ENCODE results near the gene MVB12B.
"Not testable (repeated sequence)": the region's sequence is repeated elsewhere in the genome, so short reads cannot be mapped to it uniquely, and the experiment has no call there.

MVB12B gene

DNA sequence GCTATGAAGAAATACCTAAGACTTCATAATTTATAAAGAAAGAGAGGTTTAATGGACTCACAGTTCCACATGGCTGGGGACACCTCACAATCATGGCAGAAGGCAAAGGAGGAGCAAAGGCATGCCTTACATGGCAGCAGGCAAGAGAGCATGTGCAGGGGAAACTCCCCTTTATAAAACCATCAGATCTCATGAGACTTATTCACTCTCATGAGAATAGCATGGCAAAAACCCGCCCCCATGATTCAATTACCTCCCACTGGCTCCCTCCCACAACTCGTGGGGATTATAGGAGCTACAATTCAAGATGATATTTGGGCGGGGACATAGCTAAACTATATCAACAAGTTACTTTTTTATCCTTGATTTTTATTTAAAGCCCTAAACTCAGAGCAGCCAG lies 150.8 kb downstream of the MVB12B start:
- not testable (repeated sequence) for DNase-seq

DNA sequence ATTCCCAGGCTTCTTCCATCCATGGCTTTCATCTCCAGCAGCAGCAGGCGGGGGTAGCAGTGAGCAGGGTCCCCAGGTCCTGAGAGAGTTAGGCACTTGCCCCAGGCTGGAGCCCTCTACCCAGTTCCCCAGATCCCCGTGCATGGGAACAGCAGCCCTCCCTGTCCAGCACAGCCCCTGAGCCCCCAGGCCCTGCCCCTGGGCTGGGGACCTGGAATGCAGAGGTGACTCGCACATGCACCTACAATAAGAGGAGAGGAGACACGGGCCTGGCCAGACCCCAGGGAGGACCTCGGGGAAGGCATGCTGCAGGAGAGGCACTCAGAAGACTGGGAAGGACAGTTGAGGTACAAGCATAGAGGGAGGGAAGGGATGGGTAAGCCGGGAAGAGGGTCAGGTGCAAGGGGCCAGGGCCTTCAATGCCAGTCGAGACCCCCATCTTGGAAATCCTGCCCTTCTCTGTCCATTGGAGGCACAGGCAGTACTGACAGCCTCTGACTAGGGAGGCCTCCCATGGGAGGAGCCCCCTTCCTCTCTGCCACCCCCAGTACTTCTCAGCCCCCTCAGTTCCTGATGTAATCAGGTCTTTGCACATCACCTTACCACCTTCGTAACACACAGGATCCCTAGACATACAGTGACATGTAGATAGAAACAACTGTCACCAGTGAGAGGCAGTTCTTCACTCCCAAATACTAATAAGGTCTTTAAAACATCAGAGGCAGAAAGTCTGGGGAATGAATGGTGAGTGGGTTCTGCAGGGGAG lies 151.8 kb downstream of the MVB12B start:
- no peak for DNase-seq

DNA sequence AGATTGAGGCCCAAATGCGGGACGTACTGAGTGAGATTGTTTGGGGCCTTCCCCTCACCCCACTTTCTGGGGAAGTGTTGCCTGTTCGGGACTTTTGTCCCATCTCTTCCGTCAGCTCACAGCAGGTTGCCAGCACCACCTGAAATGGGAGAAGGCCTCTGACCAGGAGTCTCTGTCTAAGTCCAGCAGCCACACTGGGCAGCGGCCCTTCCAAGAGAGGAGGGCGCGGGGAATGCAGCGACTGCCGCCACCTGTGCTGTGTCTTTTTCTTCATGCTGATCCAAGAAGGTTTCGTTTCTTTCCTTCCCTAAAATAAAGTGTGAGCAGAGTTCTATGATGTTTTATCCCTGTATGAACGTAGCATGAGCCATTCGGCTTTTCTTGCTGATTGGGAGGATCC lies 152.9 kb downstream of the MVB12B start:
- no peak for DNase-seq

DNA sequence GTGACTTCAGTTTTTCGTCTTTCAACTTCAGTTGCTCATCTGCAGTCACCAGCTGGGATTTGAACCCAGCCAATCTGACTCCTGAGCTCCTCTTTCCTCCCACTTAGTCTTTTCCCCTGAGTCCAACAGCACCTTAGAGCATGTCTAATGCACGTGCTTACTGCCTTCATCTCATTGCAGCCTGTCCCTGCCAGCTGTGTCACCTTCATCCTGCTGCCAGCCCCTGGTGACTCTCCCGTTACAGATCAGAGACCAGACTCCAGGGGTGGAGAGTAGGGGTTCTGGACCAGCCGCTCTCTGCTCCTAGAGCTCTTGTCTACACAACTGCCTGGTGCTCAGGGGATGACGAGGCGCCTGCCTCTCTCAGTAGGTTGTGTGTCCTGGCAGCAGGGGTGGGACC lies 154.2 kb downstream of the MVB12B start:
- DNase-seq: no peak

DNA sequence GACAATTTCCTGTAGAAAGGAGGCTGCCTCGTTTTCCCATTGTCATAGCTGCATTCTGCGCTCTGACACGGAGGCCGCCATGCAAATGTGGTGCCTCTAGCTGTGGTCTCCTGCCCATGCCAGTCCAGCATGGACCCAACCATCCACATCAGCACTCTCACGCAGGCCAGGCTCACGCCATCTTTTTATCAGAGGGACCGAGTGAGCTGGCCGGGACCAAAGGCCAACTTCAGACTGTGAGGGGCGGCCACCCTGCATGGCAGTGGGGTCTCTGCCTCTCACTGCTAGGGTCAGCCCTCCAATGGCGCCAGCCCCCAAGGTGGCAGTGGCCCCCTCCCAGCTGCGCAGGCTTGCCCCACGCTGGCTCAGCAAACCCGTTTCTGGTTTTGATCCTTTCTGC lies 155.2 kb downstream of the MVB12B start:
- DNase-seq: no peak

DNA sequence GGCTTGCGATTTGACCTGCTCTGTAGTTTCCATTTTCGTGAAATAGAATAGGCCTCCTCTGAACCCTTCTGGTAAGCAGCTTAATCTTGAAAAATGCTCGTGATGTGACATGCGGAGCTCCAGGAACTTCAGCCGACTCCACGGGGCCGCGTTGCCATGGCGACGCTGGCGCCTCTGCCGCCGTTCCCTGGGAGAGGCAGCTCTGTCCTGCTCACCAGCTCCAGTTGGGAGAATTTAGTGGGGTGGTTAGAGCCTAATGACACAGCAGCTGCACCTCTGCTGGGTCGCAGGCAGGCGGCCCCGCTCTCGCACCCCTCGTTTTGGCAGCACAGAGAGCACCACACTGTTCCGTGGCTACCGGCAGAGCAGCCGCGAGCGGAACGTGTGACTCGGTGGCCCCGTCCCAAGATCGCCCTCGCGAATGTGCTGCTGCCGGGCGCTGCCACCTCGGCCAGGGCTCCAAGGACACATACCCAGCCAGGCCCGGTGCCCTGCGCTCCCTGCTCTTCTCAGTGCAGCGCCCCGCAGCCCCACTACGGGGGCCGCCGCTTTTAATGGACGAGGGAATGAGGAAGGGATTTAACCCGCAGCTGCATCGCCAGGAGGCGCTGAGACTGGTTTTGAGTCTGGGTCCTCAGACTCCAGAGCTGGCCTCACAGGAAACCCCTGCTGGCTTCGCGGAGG lies 155.9 kb downstream of the MVB12B start:
- no peak for DNase-seq

DNA sequence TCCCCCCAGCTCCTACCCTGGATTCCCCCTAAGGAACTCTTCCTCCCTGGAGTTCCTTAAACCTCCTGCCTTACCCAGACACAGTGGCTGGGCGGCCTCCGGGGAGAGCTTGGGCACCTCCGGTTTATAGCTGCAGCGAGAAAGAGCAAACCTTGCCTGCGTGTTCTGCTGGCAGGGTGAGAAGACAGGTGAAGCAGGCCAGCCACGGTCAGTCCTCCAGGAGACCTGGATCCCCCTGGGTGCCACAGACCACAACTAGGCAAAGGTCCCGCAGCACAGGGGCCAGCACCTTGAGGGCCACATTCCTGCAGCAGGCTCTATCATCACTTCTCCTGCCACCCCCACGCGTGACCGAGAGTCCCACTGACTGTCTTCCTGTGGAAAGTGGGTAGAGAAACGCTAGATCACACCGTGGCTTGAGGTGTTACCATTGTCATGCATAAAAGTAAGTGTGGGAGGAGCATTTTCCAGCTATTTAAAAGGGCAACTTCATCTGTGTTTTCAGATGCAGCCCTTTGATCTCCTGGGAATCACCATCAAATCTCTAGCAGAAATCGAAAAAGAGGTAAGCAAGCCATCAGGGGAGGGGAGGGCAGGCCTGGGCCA lies 156.9 kb downstream of the MVB12B start:
- DNase-seq: no peak

DNA sequence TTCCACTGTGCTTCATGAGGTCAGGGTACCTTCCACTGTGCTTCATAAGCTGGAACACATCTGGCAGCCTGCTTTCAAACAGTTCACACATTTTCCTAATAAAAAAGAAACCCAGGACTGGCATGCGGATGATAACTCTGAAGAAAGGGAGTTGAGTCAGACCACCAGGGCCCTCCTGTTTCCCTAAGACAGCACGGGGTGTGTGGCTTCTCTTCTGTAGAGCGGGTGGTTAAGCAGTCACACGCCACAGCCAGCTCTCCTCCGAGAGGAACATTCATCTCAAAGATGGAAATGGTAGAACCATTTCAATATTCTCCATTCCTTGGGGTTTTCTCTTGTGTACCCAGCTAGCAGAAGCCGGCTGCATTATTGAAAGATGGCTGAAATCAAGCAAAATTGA lies 159.0 kb downstream of the MVB12B start:
- no peak for DNase-seq

DNA sequence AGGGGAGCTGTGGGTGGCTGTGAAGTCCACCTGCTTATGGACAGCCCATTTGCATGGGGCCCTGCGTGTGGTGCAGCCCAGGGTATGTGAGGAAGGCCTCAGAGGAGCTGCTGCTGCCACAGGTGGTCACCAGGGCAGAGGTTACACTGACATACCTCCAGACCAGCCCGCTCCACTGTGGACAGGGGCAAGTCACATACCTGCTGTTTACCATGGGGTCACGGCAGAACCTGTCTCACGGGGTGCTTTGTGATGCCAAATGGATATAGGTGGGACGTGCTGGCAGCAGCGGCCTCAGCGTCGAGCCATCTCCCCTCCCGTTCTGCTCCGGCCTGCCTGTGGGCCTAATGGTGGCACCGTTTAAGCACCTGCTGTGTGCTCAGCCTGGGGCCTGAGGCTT lies 159.6 kb downstream of the MVB12B start:
- no peak for DNase-seq

DNA sequence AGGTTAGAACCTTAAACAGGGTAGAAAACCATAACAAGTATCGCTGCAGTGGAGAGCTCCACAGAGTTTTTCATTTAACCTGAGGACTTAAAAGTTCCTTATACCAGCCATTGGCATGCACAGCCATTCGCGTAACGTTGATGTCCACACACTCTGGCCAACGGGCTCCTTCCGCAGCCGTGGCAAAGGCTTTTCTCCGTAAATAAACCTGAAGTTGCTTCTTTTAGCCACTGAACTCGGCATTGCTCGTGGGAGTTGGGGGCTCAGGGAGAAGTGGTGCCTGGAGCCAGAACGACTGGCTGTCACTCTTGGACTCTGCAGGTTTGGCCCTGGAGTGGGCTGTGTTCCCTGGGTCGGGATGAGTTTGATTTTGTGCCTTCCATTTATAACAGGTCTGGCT lies 161.2 kb downstream of the MVB12B start:
- no peak for DNase-seq

DNA sequence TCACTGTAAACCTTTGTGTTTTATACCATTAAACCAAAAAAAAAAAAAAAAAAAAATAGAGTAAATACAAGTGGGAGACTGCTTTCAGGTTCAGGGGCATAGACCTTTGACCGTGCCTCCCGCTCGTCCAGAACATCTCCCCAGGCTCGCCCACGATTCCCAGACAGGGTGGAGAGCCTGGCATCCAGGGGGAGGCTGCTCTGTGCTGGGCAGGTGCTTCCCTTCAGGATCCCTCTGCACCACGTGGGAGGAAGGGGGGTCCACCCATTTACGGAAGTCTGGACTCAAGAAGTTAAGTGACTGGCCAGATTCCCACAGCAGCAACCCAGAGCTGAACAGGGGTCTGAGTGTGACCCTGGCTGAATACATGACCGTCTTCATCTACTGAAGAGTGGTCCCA lies 161.7 kb downstream of the MVB12B start:
- DNase-seq: no peak

DNA sequence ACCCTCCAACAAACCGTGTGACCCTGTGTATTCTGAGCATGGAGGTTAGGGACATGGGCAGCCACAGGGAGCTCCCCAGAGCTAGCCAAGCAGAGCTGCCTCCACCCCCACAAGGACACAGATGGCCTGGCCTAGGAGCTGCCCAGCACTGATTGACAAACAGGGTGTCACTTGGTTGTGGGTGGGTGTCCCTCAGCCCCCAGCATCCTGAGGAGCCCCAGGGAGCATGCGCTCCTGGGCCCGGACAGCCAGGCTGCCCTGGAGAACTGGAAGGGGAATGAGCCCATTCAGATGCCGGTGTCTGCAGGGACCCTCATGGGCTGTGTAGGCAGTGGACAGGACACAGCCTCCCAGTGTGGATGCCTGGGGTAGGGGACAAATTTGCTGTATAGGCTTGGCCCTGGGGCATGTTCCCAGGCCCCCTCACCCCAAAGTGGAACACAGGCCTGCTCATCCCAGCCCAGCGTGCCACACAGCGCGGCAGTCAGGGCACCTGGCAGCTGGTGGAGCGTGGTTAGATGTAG lies 162.3 kb downstream of the MVB12B start:
- no peak for DNase-seq

DNA sequence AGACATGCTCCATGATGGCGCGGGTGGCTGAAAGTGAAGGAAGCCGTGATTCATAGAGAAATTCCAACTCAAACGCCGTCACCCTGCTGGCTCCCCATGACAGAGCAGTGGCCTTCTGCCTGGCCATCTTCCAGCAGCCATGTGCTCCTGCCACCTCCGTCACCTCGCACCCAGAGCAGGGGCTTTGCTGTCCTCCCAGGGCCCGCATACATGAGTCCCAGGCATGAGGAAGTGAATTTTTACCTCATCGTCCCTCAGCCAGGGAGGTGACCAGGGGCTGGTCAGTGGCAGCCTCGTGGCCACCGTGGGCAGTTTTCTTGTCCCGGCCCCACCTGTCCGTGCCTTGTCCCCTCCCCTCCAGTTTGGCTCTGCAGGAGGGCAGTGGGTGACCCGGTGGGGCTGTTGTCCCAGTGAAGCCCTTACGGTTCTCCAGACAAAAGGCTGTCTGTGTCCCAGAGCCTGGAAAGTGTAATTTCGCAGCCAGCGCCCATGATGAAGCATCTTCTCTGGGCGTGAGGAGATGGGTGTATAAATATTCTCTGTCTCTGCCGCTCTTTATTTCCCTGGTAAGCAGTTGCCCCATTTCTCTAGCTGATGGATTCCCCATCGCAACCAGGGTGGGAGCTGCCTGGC lies 163.1 kb downstream of the MVB12B start:
- DNase-seq: no peak

DNA sequence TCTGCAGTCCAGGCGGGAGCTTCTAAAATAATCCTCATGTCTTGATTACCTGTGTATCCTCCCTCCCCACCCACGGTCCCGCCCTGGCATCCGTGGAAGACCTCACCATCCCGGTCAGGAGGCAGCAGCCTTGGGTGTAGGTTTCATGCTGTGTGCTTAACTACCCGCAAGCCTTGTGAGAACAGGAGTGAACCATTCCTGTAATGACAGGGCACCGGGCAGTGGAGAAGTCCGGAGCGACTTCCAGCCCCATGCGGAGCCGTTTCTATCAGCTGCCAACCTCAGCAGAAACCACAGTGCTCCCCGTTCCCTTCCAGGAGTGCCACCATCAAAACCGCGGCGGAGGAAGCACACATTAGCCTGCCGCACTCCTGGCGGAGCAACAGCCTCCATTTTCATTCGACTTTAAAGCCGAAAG lies 163.6 kb downstream of the MVB12B start:
- no peak for DNase-seq

DNA sequence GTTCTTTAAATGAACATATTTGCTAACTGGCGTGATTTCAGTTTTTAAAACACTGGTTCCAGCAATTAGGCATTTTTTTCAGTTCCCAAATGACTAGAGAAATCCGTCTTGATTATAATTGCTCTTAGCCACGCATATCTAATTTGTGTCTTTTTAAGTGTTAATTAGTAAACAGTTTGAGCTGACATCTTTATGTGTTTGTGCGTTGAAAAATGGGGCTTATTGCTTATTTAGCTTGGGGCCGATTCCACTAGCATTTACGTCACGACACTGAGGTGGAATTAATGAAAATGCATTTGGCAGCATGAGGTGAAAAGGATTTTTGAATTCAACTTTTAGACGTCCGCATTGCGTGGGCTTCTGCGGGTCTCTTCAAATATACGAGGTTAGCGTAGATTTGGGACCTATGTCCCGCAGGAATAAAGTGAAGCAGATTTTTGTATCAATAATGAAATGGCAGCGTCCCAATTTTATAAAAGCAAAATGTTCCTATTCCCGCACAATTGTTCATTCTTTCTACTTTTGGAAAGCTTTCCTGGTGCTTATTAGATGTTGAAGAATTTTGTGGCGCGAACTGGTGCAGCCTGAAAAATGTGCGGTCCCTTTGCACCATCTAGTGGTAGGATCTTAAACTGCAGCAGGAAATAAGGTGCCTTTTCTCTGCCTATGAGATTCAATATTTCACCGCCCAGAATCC lies 164.4 kb downstream of the MVB12B start:
- peak; percentile 23 for DNase-seq

DNA sequence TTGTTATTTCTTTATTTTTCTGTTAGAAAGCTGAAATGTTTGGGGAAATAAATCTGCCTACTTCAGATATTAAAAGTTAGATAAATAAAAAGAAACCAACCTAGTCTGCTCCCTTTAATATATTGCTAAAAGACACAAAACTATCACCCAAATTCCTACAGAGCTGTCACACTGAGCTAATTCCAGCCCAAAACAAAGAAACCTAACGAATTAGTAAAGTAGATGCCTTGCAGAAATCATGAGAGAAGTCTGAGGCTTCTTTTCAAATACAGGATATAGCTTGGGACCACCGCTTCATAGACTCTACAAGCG lies 164.9 kb downstream of the MVB12B start:
- DNase-seq: no peak

DNA sequence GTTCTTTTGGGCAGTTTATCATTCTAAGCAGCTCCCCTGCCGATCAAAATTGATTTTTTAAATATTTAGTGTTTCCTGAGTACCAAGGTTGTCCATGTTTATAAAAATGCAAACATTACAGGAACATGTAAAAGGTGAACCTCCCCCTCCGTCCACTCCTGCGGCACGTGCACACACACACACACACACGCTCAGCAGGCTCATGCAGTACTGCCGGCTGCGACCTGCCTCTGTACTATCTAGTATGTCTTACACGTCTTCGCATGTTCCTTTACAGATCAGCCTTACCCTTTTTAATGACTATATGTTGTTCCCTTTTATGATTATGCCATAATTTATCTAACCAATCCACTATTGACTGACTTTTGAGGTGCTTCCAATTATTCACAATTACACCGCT lies 165.3 kb downstream of the MVB12B start:
- no peak for DNase-seq

DNA sequence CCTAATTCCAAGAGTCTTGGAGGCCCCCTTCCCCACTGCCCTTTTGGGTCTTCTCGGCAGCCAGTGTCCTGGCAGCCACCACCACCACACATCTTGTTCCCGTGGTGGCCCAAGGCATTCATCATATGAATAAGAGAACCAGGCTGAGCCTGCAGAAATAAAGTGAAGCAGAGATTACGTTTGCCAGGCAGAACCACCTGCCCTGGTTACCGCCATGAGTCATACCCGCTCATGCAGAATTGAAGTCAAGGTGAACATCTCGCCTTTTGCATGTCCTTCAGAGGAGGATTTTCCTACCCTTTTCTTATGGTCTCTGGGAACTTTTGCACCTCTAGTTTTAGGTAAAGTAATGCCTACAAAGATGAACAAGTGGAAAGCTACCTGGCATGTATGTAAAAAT lies 167.6 kb downstream of the MVB12B start:
- no peak for DNase-seq

DNA sequence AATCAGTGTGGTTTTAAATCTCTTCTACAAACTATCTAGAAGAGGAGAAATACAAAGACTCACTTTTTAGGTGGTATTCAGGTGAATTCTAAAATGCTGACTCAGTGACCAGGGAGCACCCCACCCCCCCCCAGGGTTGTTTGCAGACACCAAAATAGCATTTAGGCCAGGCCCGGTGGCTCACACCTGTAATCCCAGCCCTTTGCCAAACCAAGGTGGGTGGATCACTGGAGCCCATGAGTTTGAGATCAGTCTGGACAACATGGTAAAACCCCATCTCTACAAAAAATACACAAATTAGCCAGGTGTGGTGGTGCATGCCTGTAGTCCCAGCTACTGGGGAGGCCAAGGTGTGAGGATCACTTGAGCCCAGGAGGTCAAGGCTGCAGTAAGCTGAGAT lies 168.1 kb downstream of the MVB12B start:
- no peak for DNase-seq

DNA sequence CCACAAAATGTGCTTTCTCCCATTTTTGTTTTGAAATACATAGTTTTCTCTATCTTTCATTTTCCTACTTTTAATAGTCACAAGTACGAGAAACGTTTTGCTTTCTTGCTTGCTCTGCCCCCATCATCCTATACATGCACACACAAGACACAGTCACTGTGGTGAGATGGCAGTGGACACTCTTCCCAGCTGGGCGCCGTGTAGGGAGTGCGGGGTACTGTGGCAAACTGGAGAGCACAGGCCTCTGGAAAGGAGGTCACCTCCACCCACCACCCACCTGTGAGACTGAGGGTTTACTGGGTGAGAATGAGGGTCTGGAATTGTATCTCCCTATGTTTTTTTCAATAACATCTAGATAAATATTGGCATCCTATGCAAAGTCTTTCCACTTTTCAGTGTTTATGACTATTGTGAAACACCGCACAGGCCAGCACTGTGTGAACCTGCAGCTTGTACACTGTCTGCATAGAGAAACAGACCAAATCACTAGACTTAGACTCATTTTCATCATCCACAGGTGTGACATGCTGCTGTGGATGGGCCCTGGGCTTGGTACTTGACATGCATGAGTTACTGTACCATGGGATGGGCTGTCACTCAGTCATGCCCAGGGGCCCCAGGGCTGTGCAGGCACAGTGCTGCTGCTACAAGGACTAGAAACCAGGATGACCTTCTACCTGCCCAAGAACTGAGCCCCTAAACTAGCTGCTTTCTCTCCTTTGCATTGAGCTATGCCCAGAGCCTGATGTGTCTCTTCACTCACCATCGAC lies 169.0 kb downstream of the MVB12B start:
- no peak for DNase-seq

DNA sequence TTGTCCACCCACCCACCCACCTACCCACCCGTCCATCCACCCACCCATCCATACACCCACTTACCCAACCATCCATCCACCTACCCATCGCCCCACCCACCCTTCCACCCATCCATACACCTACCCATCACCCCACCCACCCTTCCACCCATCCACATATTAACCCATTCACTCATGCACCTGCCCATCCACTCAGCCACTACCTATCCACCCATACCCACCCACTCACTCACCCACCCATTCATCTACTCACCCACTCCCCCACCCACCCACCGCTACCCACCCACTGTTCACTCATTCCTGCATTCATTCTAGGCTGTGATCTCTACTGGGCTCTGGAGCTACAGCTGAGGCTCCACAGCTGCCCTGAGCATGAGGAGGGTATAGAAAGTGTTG lies 169.6 kb downstream of the MVB12B start:
- no peak for DNase-seq
